Fibroblast of lung (primary cell): ENCODE measurements around the gene PRKAG2. TPM values are rescaled to one million over a fixed set of nuclear protein-coding genes. Genes with fewer than 3 reads are reported as not detected.

Experiments
- DNase-seq, 2 donors: peaks; one replicate each; pipeline versions ENCODE4 v3.0.0 to v3.0.0-alpha.2; 2010; ENCODE audit warnings: low read depth in 2 of 2
- H2AFZ ChIP-seq: 2 replicates; pipeline ENCODE4 v1.5.1; 2012; ENCODE audit warnings: low read length, control low read depth, inconsistent platforms
- H3K27ac ChIP-seq: 2 replicates; pipeline ENCODE4 v1.5.1; 2011; ENCODE audit warnings: low read length, control low read depth; ENCODE audit not compliant: insufficient read depth
- H3K27me3 ChIP-seq: 2 replicates; pipeline ENCODE4 v1.5.1; 2011; ENCODE audit warnings: mild to moderate bottlenecking, low read length; ENCODE audit not compliant: control insufficient read depth, insufficient read depth
- H3K36me3 ChIP-seq: 2 replicates; pipeline ENCODE4 v1.5.1; 2011; ENCODE audit warnings: low read length; ENCODE audit not compliant: control insufficient read depth, insufficient read depth
- H3K4me1 ChIP-seq: 2 replicates; pipeline ENCODE4 v1.5.1; 2011; ENCODE audit warnings: low read length; ENCODE audit not compliant: control insufficient read depth, insufficient read depth; ENCODE audit errors: extremely low read depth
- H3K4me2 ChIP-seq: 2 replicates; pipeline ENCODE4 v1.5.1; 2011; ENCODE audit warnings: low read length, control low read depth; ENCODE audit not compliant: insufficient read depth; ENCODE audit errors: extremely low read depth
- H3K4me3 ChIP-seq, 4 experiments: fragments of 200-600 bp in 1 of 4; sonication (generic) in 1 of 4; replicated peaks in 1 of 4; 2 replicates each; pipeline ENCODE4 v1.5.1; 2011 to 2016; ENCODE audit warnings: low read length in 4 of 4, low read depth in 3 of 4, mild to moderate bottlenecking in 3 of 4, control low read depth in 2 of 4, inconsistent platforms in 1 of 4, mixed read lengths in 1 of 4; ENCODE audit not compliant: insufficient read depth in 1 of 4; ENCODE audit errors: control extremely low read depth in 1 of 4
- H3K79me2 ChIP-seq: 2 replicates; pipeline ENCODE4 v1.5.1; 2012; ENCODE audit warnings: mild to moderate bottlenecking, low read length, inconsistent platforms; ENCODE audit not compliant: control insufficient read depth, insufficient read depth
- H3K9ac ChIP-seq: 2 replicates; pipeline ENCODE4 v1.5.1; 2011; ENCODE audit warnings: mild to moderate bottlenecking, low read length, control low read depth; ENCODE audit not compliant: insufficient read depth
- H3K9me3 ChIP-seq: 2 replicates; pipeline ENCODE4 v1.5.1; 2012; ENCODE audit warnings: low read depth, low read length; ENCODE audit not compliant: control insufficient read depth, insufficient read depth
- H4K20me1 ChIP-seq: 2 replicates; pipeline ENCODE4 v1.5.1; 2011; ENCODE audit warnings: low read length; ENCODE audit not compliant: control insufficient read depth, insufficient read depth; ENCODE audit errors: extremely low read depth
- CTCF ChIP-seq, 2 donors: IDR thresholded peaks in 1 of 2; conservative IDR thresholded peaks in 1 of 2; 1 replicate in 1 of 2; 2 replicates in 1 of 2; pipeline ENCODE4 v1.5.1; 2011 to 2012; ENCODE audit warnings: low read length in 2 of 2, control low read depth in 1 of 2, inconsistent platforms in 1 of 2, low read depth in 1 of 2, mild to moderate bottlenecking in 1 of 2
- EZH2 ChIP-seq: IDR thresholded peaks from 2 replicates; pipeline ENCODE4 v1.5.1; 2012; ENCODE audit warnings: low read length, control low read depth, mild to moderate bottlenecking; ENCODE audit errors: missing control alignments
- polyA plus RNA-seq, 2 donors: library from polyadenylated mRNA; depleted of rRNA in 1 of 2; stranded (reverse) in 1 of 2; unstranded in 1 of 2; fragments of >200 nt; gene quantifications; 2 replicates each; pipeline ENCODE4 v1.2.1, GENCODE V29; 2011 to 2012; ENCODE audit warnings: missing spikeins in 1 of 2
- total RNA-seq: library from RNA; depleted of rRNA; stranded (reverse); fragments of >200 nt; gene quantifications from 2 replicates; pipeline ENCODE4 v1.2.1, GENCODE V29; 2014

The PRKAG2 gene
- total and polyA plus RNA-seq, 2 donors (not counting 1 experiment from before 2014, with no cell fraction given): 11.9 to 56.7 TPM

DNA sequence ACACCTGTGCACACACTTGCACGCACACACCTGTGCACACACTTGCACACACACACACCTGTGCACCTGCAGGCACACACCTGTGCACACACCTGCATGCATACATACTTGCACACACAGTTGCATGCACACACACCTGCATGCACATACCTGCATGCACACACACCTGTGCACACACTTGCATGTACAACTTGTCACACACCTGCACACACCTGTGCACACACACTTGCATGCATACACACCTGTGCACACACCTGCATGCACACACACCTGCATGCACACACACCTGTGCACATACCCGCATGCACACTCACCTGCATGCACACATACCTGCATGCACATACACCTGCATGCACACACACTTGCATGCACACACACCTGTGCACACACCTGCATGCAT lies 207.2 kb downstream of the PRKAG2 start:
- H3K27ac ChIP-seq: no peak overlapping the region

DNA sequence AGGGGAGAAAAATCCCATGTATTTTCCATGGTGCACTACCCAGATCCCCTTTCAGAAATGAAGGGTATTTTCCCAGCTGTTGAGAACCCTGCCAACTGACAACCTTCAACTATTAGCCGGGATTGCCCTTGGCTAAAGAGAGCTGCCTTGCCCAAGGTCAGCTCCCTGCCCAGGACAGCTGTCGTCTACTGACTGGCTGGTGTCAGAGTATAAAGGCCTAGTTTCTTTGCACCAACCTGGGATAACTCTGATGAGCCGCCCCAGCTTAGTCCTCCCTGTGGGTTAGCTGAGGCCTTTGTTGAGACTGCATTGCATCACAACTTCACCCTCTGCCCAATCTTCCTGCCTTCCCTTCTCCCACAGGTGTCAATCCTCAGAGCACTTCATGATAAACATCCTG lies 210.0 kb downstream of the PRKAG2 start:
- Histone ChIP-seq H3K9me3 (no peaks in the 10 kb centered on the region), H3K4me3 (no peak overlapping the region), H3K36me3 (no peaks in the 10 kb centered on the region), H3K9ac (no peak overlapping the region), H3K79me2 (no peaks in the 10 kb centered on the region), H3K27me3 (no peaks in the 10 kb centered on the region), H3K4me1 (peaks cover 4% of the 10 kb centered on the region), H4K20me1 (no peaks in the 10 kb centered on the region), H3K4me2 (no peak overlapping the region), H2AFZ (no peak overlapping the region), H3K27ac (no peak overlapping the region)
- no peak for DNase-seq
- no peak for TF ChIP-seq EZH2
- no peak for TF ChIP-seq CTCF (conservative IDR thresholded peaks at IDR 0.05 in 1 of 2, IDR thresholded peaks at IDR 0.05 in 1 of 2; ENCODE audit: low read depth in 1 of 2, low read length in 2 of 2)

More for the DNA sequence above, 207.2 kb downstream of the PRKAG2 start:
- H3K9ac ChIP-seq: no peak overlapping the region
- no peaks in the 10 kb centered on the region for H3K9me3 ChIP-seq
- H3K4me1 ChIP-seq: peaks cover 3% of the 10 kb centered on the region
- H3K36me3 ChIP-seq: no peaks in the 10 kb centered on the region
- no peaks in the 10 kb centered on the region for H4K20me1 ChIP-seq
- no peaks in the 10 kb centered on the region for H3K27me3 ChIP-seq
- no peak for DNase-seq
- TF ChIP-seq CTCF (conservative IDR thresholded peaks at IDR 0.05 in 1 of 2, IDR thresholded peaks at IDR 0.05 in 1 of 2; ENCODE audit: low read depth in 1 of 2, low read length in 2 of 2): no peak
- no peak for TF ChIP-seq EZH2
- H2AFZ ChIP-seq: no peak overlapping the region
- H3K4me3 ChIP-seq: no peak overlapping the region
- H3K4me2 ChIP-seq: no peak overlapping the region
- no peaks in the 10 kb centered on the region for H3K79me2 ChIP-seq

DNA sequence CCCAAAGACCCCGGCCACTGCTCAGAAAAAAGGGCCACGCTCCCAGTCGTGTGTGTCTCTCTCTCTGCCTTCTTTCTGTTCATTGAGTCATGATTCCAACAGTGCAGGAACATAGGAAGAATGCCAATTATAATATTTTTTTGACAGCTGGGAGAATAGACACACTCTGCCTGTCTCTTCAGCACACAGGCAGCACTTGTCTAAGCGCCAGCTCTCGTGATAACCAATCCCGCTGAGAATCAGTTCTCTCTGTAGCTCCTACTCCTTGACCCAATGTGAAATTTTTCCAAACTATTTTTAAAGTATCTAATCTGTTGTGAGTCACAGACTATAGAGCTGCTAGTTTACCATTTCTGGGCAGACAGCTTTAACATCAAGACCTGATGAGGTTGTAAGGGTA lies 211.5 kb downstream of the PRKAG2 start:
- DNase-seq: peak; percentile 92 to 97
- Histone ChIP-seq H3K27ac (no peak overlapping the region), H3K9me3 (no peaks in the 10 kb centered on the region), H3K27me3 (no peaks in the 10 kb centered on the region), H3K4me3 (no peak overlapping the region), H3K9ac (no peak overlapping the region), H3K36me3 (no peaks in the 10 kb centered on the region), H3K4me1 (peaks cover 4% of the 10 kb centered on the region), H3K79me2 (no peaks in the 10 kb centered on the region), H4K20me1 (no peaks in the 10 kb centered on the region), H2AFZ (no peak overlapping the region), H3K4me2 (no peak overlapping the region)
- TF ChIP-seq EZH2 (no peak), CTCF (conservative IDR thresholded peaks at IDR 0.05 in 1 of 2, IDR thresholded peaks at IDR 0.05 in 1 of 2; ENCODE audit: low read depth in 1 of 2, low read length in 2 of 2) (no peak)
